Gastrocnemius medialis (tissue), 4 donors: Measurements from ENCODE around the gene RETREG3. TPM values are rescaled to one million over a fixed set of nuclear protein-coding genes. Genes with fewer than 3 reads are reported as not detected.
A peak's percentile ranks its signal among the peaks of the same experiment; 100 is the strongest.

ENCODE experiments used
- ATAC-seq, 2 donors: fragments of 150-250 bp; one replicate each; pipeline ENCODE4 v1.9.1; 2016
- DNase-seq, 2 donors: peaks; one replicate each; pipeline ENCODE4 v3.0.0-alpha.2; 2019
- H3K27ac ChIP-seq, 4 donors: fragments of 200-600 bp; sonication (generic); 1 replicate in 1 of 4; 2 replicates in 3 of 4; pipeline ENCODE4 v1.5.1; 2016 to 2018; ENCODE audit warnings: mild to moderate bottlenecking in 2 of 4, moderate library complexity in 1 of 4
- H3K27me3 ChIP-seq, 3 donors: fragments of 200-600 bp; sonication (generic) in 2 of 3; 1 replicate in 1 of 3; 2 replicates in 2 of 3; pipeline versions ENCODE4 v1.5.1 to v1.6.0; 2016 to 2019; ENCODE audit warnings: mild to moderate bottlenecking in 1 of 3, moderate library complexity in 1 of 3
- H3K36me3 ChIP-seq, 2 donors: fragments of 200-600 bp; sonication (generic) in 1 of 2; one replicate each; pipeline ENCODE4 v1.5.1; 2017 to 2018
- H3K4me1 ChIP-seq, 2 donors: fragments of 200-600 bp; sonication (generic) in 1 of 2; one replicate each; pipeline ENCODE4 v1.5.1; 2016 to 2017; ENCODE audit warnings: mild to moderate bottlenecking in 2 of 2
- H3K4me3 ChIP-seq, 4 donors: fragments of 200-600 bp; sonication (generic) in 3 of 4; 1 replicate in 1 of 4; 2 replicates in 3 of 4; pipeline ENCODE4 v1.5.1; 2016 to 2019; ENCODE audit warnings: mild to moderate bottlenecking in 2 of 4
- H3K9me3 ChIP-seq, 3 donors: fragments of 200-600 bp; sonication (generic) in 2 of 3; 1 replicate in 1 of 3; 2 replicates in 2 of 3; pipeline ENCODE4 v1.5.1; 2016 to 2019
- POLR2A ChIP-seq, 2 donors: fragments of 450-650 bp; IDR thresholded peaks; one replicate each; pipeline ENCODE4 v1.6.1; 2017; ENCODE audit warnings: antibody characterized with exemption in 2 of 2, mild to moderate bottlenecking in 2 of 2, moderate library complexity in 2 of 2
- in situ Hi-C, 4 donors: fragments of 200-750 bp; cut with MboI; loops; one replicate each; pipeline versions ENCODE4 v1.15.0 to v1.8.0; 2017; ENCODE audit warnings: low sequenced_read_pairs in 4 of 4
- intact Hi-C: fragments of 100-400 bp; cut with DNase I; formaldehyde crosslinking; loops from one replicate; pipeline ENCODE4 v1.15.1; 2023; ENCODE audit warnings: low total_unique reads
- total RNA-seq, 4 donors: library from RNA; depleted of rRNA; stranded (reverse); fragments of >200 nt; gene quantifications; one replicate each; pipeline versions ENCODE4 v1.1.0 to v1.2.3, GENCODE V29; 2016
- TF ChIP-seq, protein P1 (sequence below), 5 experiments: fragments of 450-650 bp in 3 of 5; fragments of 200-600 bp in 2 of 5; sonication (generic) in 2 of 5; IDR thresholded peaks in 4 of 5; conservative IDR thresholded peaks in 1 of 5; 1 replicate in 4 of 5; 2 replicates in 1 of 5; pipeline ENCODE4 v1.5.1; 2016 to 2019; ENCODE audit warnings: antibody characterized with exemption in 5 of 5, mild to moderate bottlenecking in 3 of 5, moderate library complexity in 3 of 5

The RETREG3 gene
- total RNA-seq, 4 donors from 2014 or later: 50.7 to 65.5 (median 60.5) TPM

GRCh38 chr17:42563143-42563509, 46.0 kb downstream of the RETREG3 start:
- H3K27ac ChIP-seq: peak overlapping the region; percentile 88 to 89 (median 88)
- H3K4me1 ChIP-seq: peaks cover 32 to 36% of the 10 kb centered on the region in 2 donors
- no peak for ATAC-seq
- H3K36me3 ChIP-seq: peaks cover 0 to 20% of the 10 kb centered on the region in 2 donors
- H3K9me3 ChIP-seq: no peaks in the 10 kb centered on the region
- no peak for TF ChIP-seq POLR2A (IDR thresholded peaks at IDR 0.05)
- TF ChIP-seq, protein P1, sequence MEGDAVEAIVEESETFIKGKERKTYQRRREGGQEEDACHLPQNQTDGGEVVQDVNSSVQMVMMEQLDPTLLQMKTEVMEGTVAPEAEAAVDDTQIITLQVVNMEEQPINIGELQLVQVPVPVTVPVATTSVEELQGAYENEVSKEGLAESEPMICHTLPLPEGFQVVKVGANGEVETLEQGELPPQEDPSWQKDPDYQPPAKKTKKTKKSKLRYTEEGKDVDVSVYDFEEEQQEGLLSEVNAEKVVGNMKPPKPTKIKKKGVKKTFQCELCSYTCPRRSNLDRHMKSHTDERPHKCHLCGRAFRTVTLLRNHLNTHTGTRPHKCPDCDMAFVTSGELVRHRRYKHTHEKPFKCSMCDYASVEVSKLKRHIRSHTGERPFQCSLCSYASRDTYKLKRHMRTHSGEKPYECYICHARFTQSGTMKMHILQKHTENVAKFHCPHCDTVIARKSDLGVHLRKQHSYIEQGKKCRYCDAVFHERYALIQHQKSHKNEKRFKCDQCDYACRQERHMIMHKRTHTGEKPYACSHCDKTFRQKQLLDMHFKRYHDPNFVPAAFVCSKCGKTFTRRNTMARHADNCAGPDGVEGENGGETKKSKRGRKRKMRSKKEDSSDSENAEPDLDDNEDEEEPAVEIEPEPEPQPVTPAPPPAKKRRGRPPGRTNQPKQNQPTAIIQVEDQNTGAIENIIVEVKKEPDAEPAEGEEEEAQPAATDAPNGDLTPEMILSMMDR (IDR thresholded peaks at IDR 0.05 in 4 of 5, conservative IDR thresholded peaks at IDR 0.05 in 1 of 5): no peak
- H3K4me3 ChIP-seq: peak overlapping the region; percentile 83 to 99 (median 94)
- DNase-seq: no peak
- in situ Hi-C loops (no loop called here), intact Hi-C loops (no loop called here)
- no peaks in the 10 kb centered on the region for H3K27me3 ChIP-seq

- DNase-seq (no peak), ATAC-seq (peak in 1 of 2 donors; percentile 9)
- intact Hi-C loops (no loop called here), in situ Hi-C loops (no loop called here)
- H3K36me3 ChIP-seq: peaks cover 0 to 20% of the 10 kb centered on the region in 2 donors
- H3K9me3 ChIP-seq: no peaks in the 10 kb centered on the region
- no peak for TF ChIP-seq POLR2A (IDR thresholded peaks at IDR 0.05)
- TF ChIP-seq, protein P1 (IDR thresholded peaks at IDR 0.05 in 4 of 5, conservative IDR thresholded peaks at IDR 0.05 in 1 of 5): no peak
- no peaks in the 10 kb centered on the region for H3K27me3 ChIP-seq
- peak overlapping the region; percentile 88 to 89 (median 88) for H3K27ac ChIP-seq
- H3K4me3 ChIP-seq: peak overlapping the region; percentile 83 to 99 (median 94)
- H3K4me1 ChIP-seq: peaks cover 28 to 31% of the 10 kb centered on the region in 2 donors
Measured at GRCh38 chr17:42562388-42563142, 46.6 kb downstream of the RETREG3 start.

GRCh38 chr17:42561897-42562387, 47.2 kb downstream of the RETREG3 start, which contains the start of gene COASY:
Gene COASY, plus strand, starts transcription at chr17:42562148. Its CDS starts 475 bp downstream, at chr17:42562623.
- peak; percentile 91 to 94 for DNase-seq
- Histone ChIP-seq H3K27ac (peak within 1 kb of the TSS; percentile 88 to 89 (median 88)), H3K4me3 (peak within 1 kb of the TSS; percentile 83 to 99 (median 94)), H3K9me3 (no peaks in the 10 kb centered on the region), H3K4me1 (peaks cover 27 to 30% of the 10 kb centered on the region in 2 donors), H3K36me3 (peaks cover 0 to 20% of the 10 kb centered on the region in 2 donors), H3K27me3 (no peaks in the 10 kb centered on the region)
- ATAC-seq: peak; percentile 83 to 86
- in situ Hi-C loops (no loop called here), intact Hi-C loops (no loop called here)
- TF ChIP-seq POLR2A (IDR thresholded peaks at IDR 0.05): peak; percentile 45 to 70
- TF ChIP-seq, protein P1 (IDR thresholded peaks at IDR 0.05 in 4 of 5, conservative IDR thresholded peaks at IDR 0.05 in 1 of 5): no peak

- in situ Hi-C loops: no loop called here
- no peak for DNase-seq
- intact Hi-C loops: no loop called here
Measured at GRCh38 chr17:42560246-42560645, 48.9 kb downstream of the RETREG3 start.

More at GRCh38 chr17:42560246-42560645, 48.9 kb downstream of the RETREG3 start:
- Histone ChIP-seq H3K4me3 (no peak overlapping the region), H3K4me1 (peaks cover 21 to 25% of the 10 kb centered on the region in 2 donors), H3K36me3 (peaks cover 0 to 10% of the 10 kb centered on the region in 2 donors), H3K27me3 (no peaks in the 10 kb centered on the region), H3K9me3 (no peaks in the 10 kb centered on the region), H3K27ac (peak overlapping the region in 2 of 4 donors; percentile 14 to 31)
- no peak for TF ChIP-seq POLR2A (IDR thresholded peaks at IDR 0.05)
- TF ChIP-seq, protein P1 (IDR thresholded peaks at IDR 0.05 in 4 of 5, conservative IDR thresholded peaks at IDR 0.05 in 1 of 5): no peak
- no peak for ATAC-seq
